ENCODE measurements around the gene SSBP3.

DNA sequence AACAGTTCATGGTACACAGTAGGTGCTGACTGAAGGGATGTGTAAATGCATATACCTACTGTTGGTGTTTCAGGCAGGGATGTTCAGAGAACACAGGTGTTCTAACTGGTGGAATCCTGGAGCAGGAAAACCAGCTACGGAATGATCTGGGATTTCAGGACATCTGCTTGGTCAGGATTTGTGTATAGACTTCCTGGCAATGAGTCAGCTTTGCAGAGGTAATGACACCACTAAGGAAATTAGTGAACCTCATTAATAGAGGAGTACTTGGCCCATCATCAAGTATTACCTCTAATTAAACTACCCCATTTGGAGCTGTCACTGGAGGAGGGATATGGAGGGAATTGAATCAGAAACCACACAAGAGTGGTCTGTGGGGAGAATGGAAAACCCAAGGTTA is 198.9 kb downstream of the SSBP3 start:
- TF ChIP-seq TAF1 (IDR thresholded peaks at IDR 0.05; ENCODE audit: borderline replicate concordance, insufficient read depth, low read length), result no peak
- TF ChIP-seq, protein P1, sequence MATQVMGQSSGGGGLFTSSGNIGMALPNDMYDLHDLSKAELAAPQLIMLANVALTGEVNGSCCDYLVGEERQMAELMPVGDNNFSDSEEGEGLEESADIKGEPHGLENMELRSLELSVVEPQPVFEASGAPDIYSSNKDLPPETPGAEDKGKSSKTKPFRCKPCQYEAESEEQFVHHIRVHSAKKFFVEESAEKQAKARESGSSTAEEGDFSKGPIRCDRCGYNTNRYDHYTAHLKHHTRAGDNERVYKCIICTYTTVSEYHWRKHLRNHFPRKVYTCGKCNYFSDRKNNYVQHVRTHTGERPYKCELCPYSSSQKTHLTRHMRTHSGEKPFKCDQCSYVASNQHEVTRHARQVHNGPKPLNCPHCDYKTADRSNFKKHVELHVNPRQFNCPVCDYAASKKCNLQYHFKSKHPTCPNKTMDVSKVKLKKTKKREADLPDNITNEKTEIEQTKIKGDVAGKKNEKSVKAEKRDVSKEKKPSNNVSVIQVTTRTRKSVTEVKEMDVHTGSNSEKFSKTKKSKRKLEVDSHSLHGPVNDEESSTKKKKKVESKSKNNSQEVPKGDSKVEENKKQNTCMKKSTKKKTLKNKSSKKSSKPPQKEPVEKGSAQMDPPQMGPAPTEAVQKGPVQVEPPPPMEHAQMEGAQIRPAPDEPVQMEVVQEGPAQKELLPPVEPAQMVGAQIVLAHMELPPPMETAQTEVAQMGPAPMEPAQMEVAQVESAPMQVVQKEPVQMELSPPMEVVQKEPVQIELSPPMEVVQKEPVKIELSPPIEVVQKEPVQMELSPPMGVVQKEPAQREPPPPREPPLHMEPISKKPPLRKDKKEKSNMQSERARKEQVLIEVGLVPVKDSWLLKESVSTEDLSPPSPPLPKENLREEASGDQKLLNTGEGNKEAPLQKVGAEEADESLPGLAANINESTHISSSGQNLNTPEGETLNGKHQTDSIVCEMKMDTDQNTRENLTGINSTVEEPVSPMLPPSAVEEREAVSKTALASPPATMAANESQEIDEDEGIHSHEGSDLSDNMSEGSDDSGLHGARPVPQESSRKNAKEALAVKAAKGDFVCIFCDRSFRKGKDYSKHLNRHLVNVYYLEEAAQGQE (IDR thresholded peaks at IDR 0.05; ENCODE audit: insufficient read depth in 1 of 2, low read depth in 2 of 2, low read length in 2 of 2), result no peak
- TF ChIP-seq POLR2AphosphoS5 (IDR thresholded peaks at IDR 0.05; ENCODE audit: low read depth, low read length), result no peak
- no peak for TF ChIP-seq FOXP2 (optimal IDR thresholded peaks at IDR 0.05; ENCODE audit: borderline replicate concordance, extremely low read depth, extremely low read length, insufficient read depth)
- no peak for TF ChIP-seq SIN3A (IDR thresholded peaks at IDR 0.05; ENCODE audit: borderline replicate concordance, insufficient read depth, low read length)

Data from PFSK-1 (cell line).